Colonic mucosa (tissue), 4 donors: ENCODE measurements around the gene EID2B. TPM values are rescaled to one million over a fixed set of nuclear protein-coding genes. Genes with fewer than 3 reads are reported as not detected.
A peak's percentile ranks its signal among the peaks of the same experiment; 100 is the strongest.

Experiments
- DNase-seq: peaks from one replicate; pipeline ENCODE4 v3.0.0-alpha.2; 2020
- H3K27ac ChIP-seq: fragments of 200-600 bp; one replicate; pipeline ENCODE4 v1.8.0; 2021
- H3K27me3 ChIP-seq: fragments of 200-600 bp; one replicate; pipeline ENCODE4 v1.8.0; 2021
- H3K36me3 ChIP-seq: fragments of 200-600 bp; one replicate; pipeline ENCODE4 v1.8.0; 2021
- H3K4me1 ChIP-seq: fragments of 200-600 bp; one replicate; pipeline ENCODE4 v1.8.0; 2021; ENCODE audit warnings: mild to moderate bottlenecking
- H3K4me3 ChIP-seq: fragments of 200-600 bp; one replicate; pipeline ENCODE4 v1.8.0; 2021
- H3K9ac ChIP-seq, 2 donors: one replicate each; pipeline ENCODE4 v1.7.0; 2013; ENCODE audit warnings: control low read depth in 2 of 2, low read depth in 2 of 2, low read length in 2 of 2
- H3K9me3 ChIP-seq: fragments of 200-600 bp; one replicate; pipeline ENCODE4 v1.8.0; 2021
- CTCF ChIP-seq: fragments of 200-600 bp; IDR thresholded peaks from one replicate; pipeline ENCODE4 v1.8.0; 2022; ENCODE audit warnings: antibody characterized with exemption, mild to moderate bottlenecking
- intact Hi-C: fragments of 100-400 bp; cut with DNase I; formaldehyde crosslinking; loops from one replicate; pipeline ENCODE4 v1.14.1; 2022
- total RNA-seq, 2 donors: library from RNA; stranded (reverse); fragmentation: NEBNext Ultra II Directional in 1 of 2; extraction: Animal tissue kit (Norgen Biotek cat#: 25700) in 1 of 2; gene quantifications; one replicate each; pipeline ENCODE4 v1.2.1, GENCODE V29; 2021
- donor health status: healthy.
- donor health status: DM: no; HTN: no; CAD: no.
- donor health status: DM: no; HTN: no; CAD: no.

The EID2B gene
- total RNA-seq, 2 donors from 2014 or later, result 0.22 to 0.56 TPM

- Histone ChIP-seq H3K36me3 (no peaks in the 10 kb centered on the region), H3K9ac (no peak overlapping the region), H3K27ac (no peak overlapping the region), H3K4me3 (no peak overlapping the region), H3K4me1 (peaks cover 18% of the 10 kb centered on the region), H3K27me3 (peaks cover 23% of the 10 kb centered on the region), H3K9me3 (no peaks in the 10 kb centered on the region)
- TF ChIP-seq CTCF, result no peak
- DNase-seq, result no peak
- intact Hi-C loops, result loop anchor here (5.0 kb wide), 1 partner anchor 32 kb away; the partner anchor contains the start of gene EID2B
Observed at GRCh38 chr19:39499932-39500331, 32.7 kb downstream of the EID2B start.

- Histone ChIP-seq H3K9ac (peak within 1 kb of the TSS in 1 of 2 donors; percentile 21), H3K9me3 (no peaks in the 10 kb centered on the region), H3K4me3 (no peak within 1 kb of the TSS), H3K27ac (no peak within 1 kb of the TSS), H3K36me3 (no peaks in the 10 kb centered on the region), H3K4me1 (peaks cover 18% of the 10 kb centered on the region), H3K27me3 (peaks cover 20% of the 10 kb centered on the region)
- DNase-seq, result no peak
- no peak for TF ChIP-seq CTCF
- intact Hi-C loops, result loop anchor here (5.0 kb wide), 1 partner anchor 33 kb away; the partner anchor contains the start of gene EID2B
Observed at GRCh38 chr19:39498798-39499642, 33.6 kb downstream of the EID2B start, which contains the start of gene DLL3. TSS of gene DLL3 (plus strand) at chr19:39498947. CDS start at chr19:39498975, 28 bp downstream.

GRCh38 chr19:39497996-39498797, 34.5 kb downstream of the EID2B start:
- Histone ChIP-seq H3K4me1 (peaks cover 18% of the 10 kb centered on the region), H3K9me3 (no peaks in the 10 kb centered on the region), H3K27ac (no peak overlapping the region), H3K9ac (peak overlapping the region in 1 of 2 donors; percentile 21), H3K36me3 (no peaks in the 10 kb centered on the region), H3K4me3 (no peak overlapping the region), H3K27me3 (peaks cover 20% of the 10 kb centered on the region)
- DNase-seq, result peak; percentile 36
- intact Hi-C loops, result loop anchor here (5.0 kb wide), 1 partner anchor 34 kb away; the partner anchor contains the start of gene EID2B
- peak; percentile 46 for TF ChIP-seq CTCF

- H3K4me1 ChIP-seq, result peaks cover 18% of the 10 kb centered on the region
- no peak overlapping the region for H3K27ac ChIP-seq
- no peak overlapping the region for H3K9ac ChIP-seq
- no peaks in the 10 kb centered on the region for H3K36me3 ChIP-seq
- peaks cover 20% of the 10 kb centered on the region for H3K27me3 ChIP-seq
- H3K9me3 ChIP-seq, result no peaks in the 10 kb centered on the region
- TF ChIP-seq CTCF, result no peak
- no peak overlapping the region for H3K4me3 ChIP-seq
- intact Hi-C loops, result loop anchor here (5.0 kb wide), 1 partner anchor 35 kb away; the partner anchor contains the start of gene EID2B
- DNase-seq, result no peak
Observed at GRCh38 chr19:39497701-39497995, 35.0 kb downstream of the EID2B start.

GRCh38 chr19:39496063-39496462, 36.6 kb downstream of the EID2B start:
- H3K27ac ChIP-seq, result no peak overlapping the region
- no peak for DNase-seq
- TF ChIP-seq CTCF, result no peak
- no peaks in the 10 kb centered on the region for H3K36me3 ChIP-seq
- no peak overlapping the region for H3K4me3 ChIP-seq
- peaks cover 20% of the 10 kb centered on the region for H3K27me3 ChIP-seq
- H3K9me3 ChIP-seq, result no peaks in the 10 kb centered on the region
- no peak overlapping the region for H3K9ac ChIP-seq
- H3K4me1 ChIP-seq, result peaks cover 18% of the 10 kb centered on the region
- intact Hi-C loops, result loop anchor here (5.0 kb wide), 1 partner anchor 36 kb away; the partner anchor contains the start of gene EID2B
